ENCODE results near the gene NFKBIE. TPM values are rescaled to one million over a fixed set of nuclear protein-coding genes. Genes with fewer than 3 reads are reported as not detected.

NFKBIE gene
- total and polyA plus RNA-seq, 2 of the 13 experiments (the other 11 are each of a cell fraction or from before 2014, with no cell fraction given): 6.7 to 14.5 TPM

DNA sequence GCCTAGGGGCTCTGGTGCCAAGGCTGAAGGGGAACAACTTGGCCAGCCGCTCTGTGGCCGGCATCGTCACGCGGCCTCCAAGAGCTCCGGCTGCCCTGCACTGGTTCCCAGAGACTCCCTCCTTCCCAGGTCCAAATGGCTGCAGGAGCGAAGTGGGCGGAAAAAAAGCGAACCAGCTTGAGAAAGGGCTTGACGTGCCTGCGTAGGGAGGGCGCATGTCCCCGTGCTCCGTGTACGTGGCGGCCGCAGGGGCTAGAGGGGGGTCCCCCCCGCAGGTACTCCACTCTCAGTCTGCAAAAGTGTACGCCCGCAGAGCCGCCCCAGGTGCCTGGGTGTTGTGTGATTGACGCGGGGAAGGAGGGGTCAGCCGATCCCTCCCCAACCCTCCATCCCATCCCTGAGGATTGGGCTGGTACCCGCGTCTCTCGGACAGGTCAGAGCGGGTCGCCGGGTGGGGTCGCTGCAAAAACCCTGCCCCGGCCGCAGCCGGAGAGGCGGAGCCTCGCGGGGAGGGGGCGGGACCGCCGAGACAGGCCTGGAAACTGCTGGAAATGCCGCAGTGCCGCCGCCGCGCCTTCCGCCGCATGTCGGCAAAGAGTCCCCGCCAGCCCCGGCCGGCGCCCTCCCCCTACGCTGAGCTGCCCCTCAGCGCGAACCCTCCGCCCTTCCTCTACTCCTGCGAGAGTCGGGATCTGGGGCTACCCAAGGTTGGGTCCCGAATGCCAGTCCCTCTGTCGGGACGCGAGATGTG, 19.3 kb downstream of the NFKBIE start (continued):
- TF ChIP-seq ZKSCAN5 (CRISPR knock-in tag; IDR thresholded peaks at IDR 0.05) (peak; percentile 34; the same call in 1 of the 2 replicates), ZNF749 (CRISPR knock-in tag; IDR thresholded peaks at IDR 0.05; ENCODE audit: borderline replicate concordance) (0 out of 2 replicates have a peak, but pooled peaks have one; percentile 47), ZNF501 (CRISPR knock-in tag; IDR thresholded peaks at IDR 0.05) (no peak; the same call in 1 of the 2 replicates), ZSCAN22 (CRISPR knock-in tag; IDR thresholded peaks at IDR 0.05) (no peak), XBP1 (CRISPR knock-in tag; IDR thresholded peaks at IDR 0.05) (peak; percentile 26; the same call in 1 of the 2 replicates), RBAK (CRISPR knock-in tag; IDR thresholded peaks at IDR 0.05) (peak; percentile 66; the same call in 1 of the 2 replicates), THYN1 (CRISPR knock-in tag; IDR thresholded peaks at IDR 0.05; ENCODE audit: borderline replicate concordance, low read depth) (peak; percentile 78; the same call in 1 of the 2 replicates), CHD4 (IDR thresholded peaks at IDR 0.05; ENCODE audit: borderline replicate concordance, low read length) (peak; percentile 79; the same call in 1 of the 2 replicates), NFE2L2 (IDR thresholded peaks at IDR 0.05; ENCODE audit: low read length) (no peak), ZNF468 (CRISPR knock-in tag; IDR thresholded peaks at IDR 0.05) (no peak), ZNF260 (CRISPR knock-in tag; IDR thresholded peaks at IDR 0.05; ENCODE audit: borderline replicate concordance, low read depth) (no peak), CEBPB (IDR thresholded peaks at IDR 0.05; ENCODE audit: borderline replicate concordance, low read depth, low read length) (no peak), GLI4 (CRISPR knock-in tag; IDR thresholded peaks at IDR 0.05; ENCODE audit: borderline replicate concordance) (peak; percentile 98; the same call in 1 of the 2 replicates), ZSCAN30 (CRISPR knock-in tag; IDR thresholded peaks at IDR 0.05) (peak; percentile 88; the same call in 1 of the 2 replicates), ZNF292 (CRISPR knock-in tag; IDR thresholded peaks at IDR 0.05; ENCODE audit: borderline replicate concordance, low read depth) (no peak; the same call in none of the 2 replicates), TBP (CRISPR knock-in tag; IDR thresholded peaks at IDR 0.05) (no peak; the same call in 1 of the 2 replicates), YEATS4 (CRISPR knock-in tag; IDR thresholded peaks at IDR 0.05; ENCODE audit: borderline replicate concordance) (peak; percentile 96), AKAP8 (CRISPR knock-in tag; IDR thresholded peaks at IDR 0.05) (peak; percentile 88), ZNF205 (CRISPR knock-in tag; IDR thresholded peaks at IDR 0.05) (peak; percentile 62; the same call in 1 of the 2 replicates)
- TF ChIP-seq, protein P1, sequence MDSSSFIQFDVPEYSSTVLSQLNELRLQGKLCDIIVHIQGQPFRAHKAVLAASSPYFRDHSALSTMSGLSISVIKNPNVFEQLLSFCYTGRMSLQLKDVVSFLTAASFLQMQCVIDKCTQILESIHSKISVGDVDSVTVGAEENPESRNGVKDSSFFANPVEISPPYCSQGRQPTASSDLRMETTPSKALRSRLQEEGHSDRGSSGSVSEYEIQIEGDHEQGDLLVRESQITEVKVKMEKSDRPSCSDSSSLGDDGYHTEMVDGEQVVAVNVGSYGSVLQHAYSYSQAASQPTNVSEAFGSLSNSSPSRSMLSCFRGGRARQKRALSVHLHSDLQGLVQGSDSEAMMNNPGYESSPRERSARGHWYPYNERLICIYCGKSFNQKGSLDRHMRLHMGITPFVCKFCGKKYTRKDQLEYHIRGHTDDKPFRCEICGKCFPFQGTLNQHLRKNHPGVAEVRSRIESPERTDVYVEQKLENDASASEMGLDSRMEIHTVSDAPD (CRISPR knock-in tag; IDR thresholded peaks at IDR 0.05): 0 out of 2 replicates have a peak, but pooled peaks have one; percentile 77
- TF ChIP-seq, protein P2, sequence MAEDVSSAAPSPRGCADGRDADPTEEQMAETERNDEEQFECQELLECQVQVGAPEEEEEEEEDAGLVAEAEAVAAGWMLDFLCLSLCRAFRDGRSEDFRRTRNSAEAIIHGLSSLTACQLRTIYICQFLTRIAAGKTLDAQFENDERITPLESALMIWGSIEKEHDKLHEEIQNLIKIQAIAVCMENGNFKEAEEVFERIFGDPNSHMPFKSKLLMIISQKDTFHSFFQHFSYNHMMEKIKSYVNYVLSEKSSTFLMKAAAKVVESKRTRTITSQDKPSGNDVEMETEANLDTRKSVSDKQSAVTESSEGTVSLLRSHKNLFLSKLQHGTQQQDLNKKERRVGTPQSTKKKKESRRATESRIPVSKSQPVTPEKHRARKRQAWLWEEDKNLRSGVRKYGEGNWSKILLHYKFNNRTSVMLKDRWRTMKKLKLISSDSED (CRISPR knock-in tag; IDR thresholded peaks at IDR 0.05): no peak
- TF ChIP-seq, protein P3, sequence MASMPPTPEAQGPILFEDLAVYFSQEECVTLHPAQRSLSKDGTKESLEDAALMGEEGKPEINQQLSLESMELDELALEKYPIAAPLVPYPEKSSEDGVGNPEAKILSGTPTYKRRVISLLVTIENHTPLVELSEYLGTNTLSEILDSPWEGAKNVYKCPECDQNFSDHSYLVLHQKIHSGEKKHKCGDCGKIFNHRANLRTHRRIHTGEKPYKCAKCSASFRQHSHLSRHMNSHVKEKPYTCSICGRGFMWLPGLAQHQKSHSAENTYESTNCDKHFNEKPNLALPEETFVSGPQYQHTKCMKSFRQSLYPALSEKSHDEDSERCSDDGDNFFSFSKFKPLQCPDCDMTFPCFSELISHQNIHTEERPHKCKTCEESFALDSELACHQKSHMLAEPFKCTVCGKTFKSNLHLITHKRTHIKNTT (CRISPR knock-in tag; IDR thresholded peaks at IDR 0.05): no peak

Data from HepG2 (cell line).